Ovary (tissue), 9 donors: Measurements from ENCODE around the gene GPR162. TPM values are rescaled to one million over a fixed set of nuclear protein-coding genes. Genes with fewer than 3 reads are reported as not detected.

Experiments used
- DNase-seq, 5 donors: peaks; one replicate each; pipeline ENCODE4 v3.0.0-alpha.2; 2019 to 2020
- H3K27ac ChIP-seq, 2 donors: fragments of 200-600 bp; one replicate each; pipeline versions ENCODE4 v1.5.1 to v1.8.0; 2019 to 2022
- H3K27me3 ChIP-seq: fragments of 200-600 bp; one replicate; pipeline ENCODE4 v1.8.0; 2022
- H3K36me3 ChIP-seq: fragments of 200-600 bp; sonication (generic); one replicate; pipeline ENCODE4 v1.5.1; 2019
- H3K4me1 ChIP-seq: one replicate; pipeline ENCODE4 v1.8.1; 2013; ENCODE audit warnings: mild to moderate bottlenecking, moderate library complexity; ENCODE audit not compliant: insufficient read depth
- H3K4me3 ChIP-seq: fragments of 200-600 bp; sonication (generic); one replicate; pipeline ENCODE4 v1.5.1; 2017
- H3K9me3 ChIP-seq, 2 donors: fragments of 200-600 bp in 1 of 2; sonication (generic) in 1 of 2; one replicate each; pipeline versions ENCODE4 v1.5.1 to v1.8.1; 2013 to 2019; ENCODE audit warnings: mild to moderate bottlenecking in 1 of 2, moderate library complexity in 1 of 2
- EP300 ChIP-seq: sonication (generic); formaldehyde crosslinking; IDR thresholded peaks from one replicate; pipeline ENCODE4 v1.6.1; 2017; ENCODE audit warnings: antibody characterized with exemption
- POLR2A ChIP-seq: fragments of 450-650 bp; IDR thresholded peaks from one replicate; pipeline ENCODE4 v1.6.1; 2017; ENCODE audit warnings: antibody characterized with exemption, mild to moderate bottlenecking, moderate library complexity
- WGBS, 3 donors: extraction: QIAGEN DNeasy Blood & Tissue Kit in 1 of 3; methylation state at CpG; one replicate each; pipeline versions ENCODE4 v1.1.5 to v1.1.7; 2013 to 2017; 5-methylcytosine and 5-hydroxymethylcytosine counted together
- intact Hi-C, 4 donors: fragments of 100-400 bp; cut with DNase I; formaldehyde crosslinking; loops; one replicate each; pipeline versions ENCODE4 v1.11.0 to v1.15.1; 2022 to 2023
- polyA plus RNA-seq, 2 donors: library from polyadenylated mRNA; stranded (reverse); fragments of 200-250 nt in 1 of 2; fragments of 350-450 nt in 1 of 2; fragmentation: Illumina TruSeq in 1 of 2; extraction: RNeasy Lipid Tissue Mini Kit (QIAGEN cat#74804) in 1 of 2; gene quantifications; one replicate each; pipeline ENCODE4 v1.2.3, GENCODE V29; 2013 to 2014
- total RNA-seq, 7 donors: library from RNA; depleted of rRNA in 2 of 7; stranded (reverse); fragments of >200 nt in 2 of 7; fragmentation: NEBNext Ultra II Directional in 3 of 7; extraction: Animal tissue kit (Norgen Biotek cat#: 25700) in 3 of 7; gene quantifications; one replicate each; pipeline versions ENCODE4 v1.1.0 to v1.2.4, GENCODE V29; 2016 to 2023
- TF ChIP-seq, protein P1 (sequence below), 3 donors: fragments of 450-650 bp in 2 of 3; fragments of 200-600 bp in 1 of 3; IDR thresholded peaks; one replicate each; pipeline versions ENCODE4 v1.5.1 to v1.8.0; 2016 to 2022; ENCODE audit warnings: antibody characterized with exemption in 3 of 3, mild to moderate bottlenecking in 1 of 3
- donor health status: DM: no; HTN: no; CAD: no; lungs with moderate emphysema.
- donor health status: DM: no; HTN: no; CAD: no.
- donor health status: Bipolar disorder and iron deficiency.
- donor health status: DM: yes; HTN: yes; CAD: no.
- donor health status: DM: no; HTN: no; CAD: no.
- donor health status: DM: yes; HTN: yes; CAD: no.

GPR162 gene
- total and polyA plus RNA-seq, 9 donors = 0.60 to 12.0 (median 7.6) TPM

DNA sequence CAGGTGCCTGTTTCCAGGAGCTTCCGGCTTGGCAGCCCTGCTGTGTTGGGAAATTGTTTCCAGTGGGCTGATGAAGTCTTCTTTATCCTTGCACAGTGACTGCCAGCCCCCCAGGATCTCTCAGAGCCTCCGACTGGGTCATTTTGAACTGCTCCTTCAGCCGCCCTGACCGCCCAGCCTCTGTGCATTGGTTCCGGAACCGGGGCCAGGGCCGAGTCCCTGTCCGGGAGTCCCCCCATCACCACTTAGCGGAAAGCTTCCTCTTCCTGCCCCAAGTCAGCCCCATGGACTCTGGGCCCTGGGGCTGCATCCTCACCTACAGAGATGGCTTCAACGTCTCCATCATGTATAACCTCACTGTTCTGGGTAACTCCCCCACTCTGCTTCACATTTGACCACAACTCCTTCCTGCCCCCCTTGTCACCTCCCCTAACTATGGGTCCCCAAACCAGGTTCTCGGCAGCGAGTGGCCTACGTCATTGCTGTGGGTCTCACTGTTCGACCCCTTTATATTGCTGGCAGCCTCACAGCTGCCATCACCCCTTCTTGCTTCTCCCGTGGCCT lies 47.0 kb upstream of the GPR162 start:
- no peaks in the 10 kb centered on the region for H3K9me3 ChIP-seq
- DNase-seq = peak in 1 of 5 donors; percentile 28
- H3K27ac ChIP-seq = peak overlapping the region in 1 of 2 donors; percentile 62
- H3K36me3 ChIP-seq = no peaks in the 10 kb centered on the region
- peaks cover 8% of the 10 kb centered on the region for H3K4me1 ChIP-seq
- no peaks in the 10 kb centered on the region for H3K27me3 ChIP-seq
- intact Hi-C loops = loop anchor here in 3 of 4 donors (5.0 to 10.0 kb wide), 3 partner anchors 37 to 220 kb away; partner anchors contain the start of gene IFFO1 (in 1 of the 3)
- H3K4me3 ChIP-seq = no peak overlapping the region
- TF ChIP-seq, protein P1, sequence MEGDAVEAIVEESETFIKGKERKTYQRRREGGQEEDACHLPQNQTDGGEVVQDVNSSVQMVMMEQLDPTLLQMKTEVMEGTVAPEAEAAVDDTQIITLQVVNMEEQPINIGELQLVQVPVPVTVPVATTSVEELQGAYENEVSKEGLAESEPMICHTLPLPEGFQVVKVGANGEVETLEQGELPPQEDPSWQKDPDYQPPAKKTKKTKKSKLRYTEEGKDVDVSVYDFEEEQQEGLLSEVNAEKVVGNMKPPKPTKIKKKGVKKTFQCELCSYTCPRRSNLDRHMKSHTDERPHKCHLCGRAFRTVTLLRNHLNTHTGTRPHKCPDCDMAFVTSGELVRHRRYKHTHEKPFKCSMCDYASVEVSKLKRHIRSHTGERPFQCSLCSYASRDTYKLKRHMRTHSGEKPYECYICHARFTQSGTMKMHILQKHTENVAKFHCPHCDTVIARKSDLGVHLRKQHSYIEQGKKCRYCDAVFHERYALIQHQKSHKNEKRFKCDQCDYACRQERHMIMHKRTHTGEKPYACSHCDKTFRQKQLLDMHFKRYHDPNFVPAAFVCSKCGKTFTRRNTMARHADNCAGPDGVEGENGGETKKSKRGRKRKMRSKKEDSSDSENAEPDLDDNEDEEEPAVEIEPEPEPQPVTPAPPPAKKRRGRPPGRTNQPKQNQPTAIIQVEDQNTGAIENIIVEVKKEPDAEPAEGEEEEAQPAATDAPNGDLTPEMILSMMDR (IDR thresholded peaks at IDR 0.05) = no peak
- TF ChIP-seq EP300 = no peak
- TF ChIP-seq POLR2A = no peak
- 89 to 93% (median 91%) methylated on average over 15 of the region's 15 CpGs for WGBS, 3 donors

DNA sequence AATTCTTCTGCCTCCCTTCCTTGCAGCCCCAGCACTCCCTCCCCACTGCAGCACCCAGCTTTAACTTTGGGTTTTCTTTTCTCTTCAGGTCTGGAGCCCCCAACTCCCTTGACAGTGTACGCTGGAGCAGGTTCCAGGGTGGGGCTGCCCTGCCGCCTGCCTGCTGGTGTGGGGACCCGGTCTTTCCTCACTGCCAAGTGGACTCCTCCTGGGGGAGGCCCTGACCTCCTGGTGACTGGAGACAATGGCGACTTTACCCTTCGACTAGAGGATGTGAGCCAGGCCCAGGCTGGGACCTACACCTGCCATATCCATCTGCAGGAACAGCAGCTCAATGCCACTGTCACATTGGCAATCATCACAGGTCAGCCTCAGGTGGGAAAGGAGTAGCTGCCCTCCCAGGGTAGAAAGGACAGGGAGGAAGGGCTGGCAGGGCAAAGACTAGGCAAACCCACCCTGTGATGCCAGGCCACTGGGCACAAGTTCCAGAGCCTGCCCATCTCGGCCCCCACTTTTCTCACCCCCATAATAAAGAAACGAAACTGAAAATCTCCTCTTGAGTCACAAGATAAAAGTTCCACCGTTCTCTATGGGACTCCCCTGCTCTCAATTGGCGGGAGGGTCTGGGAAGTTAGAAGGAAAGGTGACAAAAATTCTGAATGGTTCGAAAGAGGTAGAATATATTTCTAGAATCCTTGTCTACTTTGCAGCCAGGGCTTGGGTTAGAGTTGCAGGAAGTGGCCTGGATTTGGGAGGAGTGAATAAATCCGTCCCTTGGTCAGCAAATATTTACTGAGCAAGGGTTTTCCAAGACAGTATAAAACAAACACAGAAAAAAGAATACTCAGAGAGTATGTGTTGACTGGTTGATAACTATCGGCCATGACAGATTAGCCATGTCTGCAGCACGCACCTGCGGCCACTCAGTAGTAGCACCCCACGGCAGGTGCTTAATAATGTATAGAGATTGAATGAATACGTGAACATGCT lies 46.1 kb upstream of the GPR162 start:
- Histone ChIP-seq H3K27me3 (no peaks in the 10 kb centered on the region), H3K36me3 (no peaks in the 10 kb centered on the region), H3K9me3 (no peaks in the 10 kb centered on the region), H3K4me3 (no peak overlapping the region), H3K4me1 (peaks cover 8% of the 10 kb centered on the region), H3K27ac (peak overlapping the region in 1 of 2 donors; percentile 87)
- no peak for TF ChIP-seq POLR2A
- TF ChIP-seq, protein P1 (IDR thresholded peaks at IDR 0.05) = no peak
- no peak for TF ChIP-seq EP300
- WGBS, 3 donors = 80 to 91% (median 81%) methylated on average over 16 of the region's 16 CpGs
- DNase-seq = no peak
- intact Hi-C loops = loop anchor here in 3 of 4 donors (5.0 to 10.0 kb wide), 3 partner anchors 38 to 221 kb away; partner anchors contain the start of gene IFFO1 (in 1 of the 3)

DNA sequence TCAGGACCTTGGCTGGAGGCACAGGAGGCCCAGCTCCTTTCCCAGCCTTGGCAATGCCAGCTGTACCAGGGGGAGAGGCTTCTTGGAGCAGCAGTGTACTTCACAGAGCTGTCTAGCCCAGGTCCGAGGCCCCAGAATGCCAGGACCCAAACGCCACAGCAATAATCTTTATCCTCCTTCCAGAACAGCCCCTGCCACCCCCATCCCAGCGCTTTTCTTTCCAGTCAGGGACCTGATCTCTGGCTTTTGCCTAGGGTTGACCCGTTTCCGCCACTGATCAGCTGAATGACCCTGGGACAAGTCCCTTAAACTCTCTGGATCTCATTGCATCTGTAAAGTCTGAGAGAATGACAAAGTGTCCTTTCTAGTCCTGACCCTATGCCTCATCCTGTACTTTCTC lies 44.2 kb upstream of the GPR162 start:
- Histone ChIP-seq H3K36me3 (no peaks in the 10 kb centered on the region), H3K4me1 (peaks cover 5% of the 10 kb centered on the region), H3K4me3 (no peak overlapping the region), H3K9me3 (no peaks in the 10 kb centered on the region), H3K27me3 (no peaks in the 10 kb centered on the region), H3K27ac (peak overlapping the region; percentile 61 to 87)
- TF ChIP-seq, protein P1 (IDR thresholded peaks at IDR 0.05) = no peak
- TF ChIP-seq POLR2A = no peak
- no peak for TF ChIP-seq EP300
- WGBS, 3 donors = 72 to 82% (median 78%) methylated on average over 5 of the region's 5 CpGs
- intact Hi-C loops = loop anchor here in 3 of 4 donors (5.0 to 10.0 kb wide), 3 partner anchors 40 to 223 kb away; partner anchors contain the start of gene IFFO1 (in 1 of the 3)
- DNase-seq = no peak

DNA sequence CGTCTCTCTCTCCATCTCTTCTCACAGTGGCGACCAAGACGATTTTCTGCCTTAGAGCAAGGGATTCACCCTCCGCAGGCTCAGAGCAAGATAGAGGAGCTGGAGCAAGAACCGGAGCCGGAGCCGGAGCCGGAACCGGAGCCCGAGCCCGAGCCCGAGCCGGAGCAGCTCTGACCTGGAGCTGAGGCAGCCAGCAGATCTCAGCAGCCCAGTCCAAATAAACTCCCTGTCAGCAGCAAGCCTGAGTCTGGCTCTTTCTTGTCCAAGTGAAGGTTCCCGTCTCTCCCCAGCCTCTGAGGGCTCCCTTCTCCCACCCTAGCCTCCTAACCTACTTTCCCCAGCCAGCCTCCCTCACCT lies 43.4 kb upstream of the GPR162 start:
- H3K27me3 ChIP-seq = no peaks in the 10 kb centered on the region
- H3K4me3 ChIP-seq = peak overlapping the region; percentile 37
- no peaks in the 10 kb centered on the region for H3K9me3 ChIP-seq
- 3 to 14% (median 7%) methylated on average over 14 of the region's 14 CpGs for WGBS, 3 donors
- peak; percentile 70 to 80 (median 71) for DNase-seq
- no peak for TF ChIP-seq EP300
- TF ChIP-seq POLR2A = no peak
- TF ChIP-seq, protein P1 (IDR thresholded peaks at IDR 0.05) = no peak
- H3K4me1 ChIP-seq = peaks cover 2% of the 10 kb centered on the region
- H3K36me3 ChIP-seq = no peaks in the 10 kb centered on the region
- peak overlapping the region; percentile 61 to 87 for H3K27ac ChIP-seq
- intact Hi-C loops = loop anchor here in 3 of 4 donors (1.0 to 10.0 kb wide), 4 partner anchors 25 to 223 kb away; partner anchors contain the start of genes IFFO1 (in 1 of the 3) and MLF2 (in 1 of the 3)
